IMR-90 (cell line): ENCODE measurements around the gene WDTC1. TPM values are rescaled to one million over a fixed set of nuclear protein-coding genes. Genes with fewer than 3 reads are reported as not detected.

ENCODE experiments used
- ATAC-seq: fragments of 200-7000 bp; cut with Tn5 transposase; 2 replicates; pipeline ENCODE4 v1.9.1; 2020; ENCODE audit warnings: low read depth, mild to moderate bottlenecking, moderate library complexity
- BruUV-seq: library from RNA; stranded (reverse); fragments of 400-500 nt; replicated peaks from 2 replicates; lab custom pipeline; 2021; lab: Mats Ljungman, UMichigan
- CTCF ChIA-PET: fragments of 300-600 bp; formaldehyde crosslinking; extraction: SDS; loops from one replicate; lab custom pipeline; 2021; ENCODE audit warnings: antibody characterized with exemption; lab: Yijun Ruan, JAX
- POLR2A ChIA-PET: fragments of 300-600 bp; sonication (Branson Sonifier 250); formaldehyde crosslinking; loops from one replicate; lab custom pipeline; 2022; ENCODE audit warnings: antibody characterized with exemption; ENCODE audit not compliant: unreplicated experiment; lab: Charles Lee
- DNase-seq: peaks from one replicate; pipeline ENCODE4 v3.0.0; 2013
- H2AFZ ChIP-seq: replicated peaks from 2 replicates; pipeline ENCODE3; 2013; ENCODE audit warnings: low read length, mild to moderate bottlenecking; ENCODE audit not compliant: poor library complexity
- H2AK5ac ChIP-seq: 2 replicates; pipeline ENCODE4 v1.6.1; 2013; ENCODE audit warnings: low read depth, low read length, inconsistent platforms
- H2AK9ac ChIP-seq: replicated peaks from 2 replicates; pipeline ENCODE3; 2013; ENCODE audit warnings: mild to moderate bottlenecking, low read depth, low read length, moderate library complexity; ENCODE audit not compliant: poor library complexity
- H2BK120ac ChIP-seq: 2 replicates; pipeline ENCODE4 v1.6.1; 2013; ENCODE audit warnings: low read depth, low read length, inconsistent platforms
- H2BK15ac ChIP-seq: 3 replicates; pipeline ENCODE4 v1.6.1; 2013; ENCODE audit warnings: low read depth, low read length, inconsistent platforms
- H2BK20ac ChIP-seq: 2 replicates; pipeline ENCODE4 v1.6.1; 2013; ENCODE audit warnings: low read depth, mild to moderate bottlenecking, inconsistent platforms, low read length, moderate library complexity
- H2BK5ac ChIP-seq: 2 replicates; pipeline ENCODE4 v1.6.1; 2013; ENCODE audit warnings: mild to moderate bottlenecking, low read depth, low read length, inconsistent platforms; ENCODE audit not compliant: poor library complexity, severe bottlenecking
- H3K14ac ChIP-seq: replicated peaks from 2 replicates; pipeline ENCODE4 v1.6.1; 2013; ENCODE audit warnings: low read depth, low read length, inconsistent platforms
- H3K18ac ChIP-seq: 2 replicates; pipeline ENCODE4 v1.6.1; 2013; ENCODE audit warnings: low read depth, low read length, control low read depth
- H3K23ac ChIP-seq: 2 replicates; pipeline ENCODE4 v1.6.1; 2013; ENCODE audit warnings: low read depth, low read length, inconsistent platforms
- H3K27ac ChIP-seq: 2 replicates; pipeline ENCODE4 v1.5.1; 2013; ENCODE audit warnings: mild to moderate bottlenecking, control low read depth, low read length; ENCODE audit not compliant: insufficient read depth
- H3K27me3 ChIP-seq: 2 replicates; pipeline ENCODE4 v1.6.1; 2013; ENCODE audit warnings: low read length; ENCODE audit not compliant: control insufficient read depth, insufficient read depth
- H3K36me3 ChIP-seq: 2 replicates; pipeline ENCODE4 v1.6.1; 2013; ENCODE audit warnings: low read length, mixed read lengths; ENCODE audit not compliant: control insufficient read depth, insufficient read depth
- H3K4ac ChIP-seq: 2 replicates; pipeline ENCODE4 v1.6.1; 2013; ENCODE audit warnings: low read depth, low read length, inconsistent platforms
- H3K4me1 ChIP-seq: 2 replicates; pipeline ENCODE4 v1.6.1; 2013; ENCODE audit warnings: low read length, mixed read lengths; ENCODE audit not compliant: control insufficient read depth, insufficient read depth
- H3K4me2 ChIP-seq: 2 replicates; pipeline ENCODE4 v1.6.1; 2013; ENCODE audit warnings: low read depth, mild to moderate bottlenecking, control low read depth, low read length, moderate library complexity
- H3K4me3 ChIP-seq: 2 replicates; pipeline ENCODE4 v1.5.1; 2013; ENCODE audit warnings: low read depth, mild to moderate bottlenecking, control low read depth, low read length, moderate library complexity; ENCODE audit not compliant: insufficient read depth
- H3K56ac ChIP-seq: 2 replicates; pipeline ENCODE4 v1.6.1; 2013; ENCODE audit warnings: low read length, inconsistent platforms; ENCODE audit not compliant: insufficient read depth; ENCODE audit errors: extremely low read depth
- H3K79me1 ChIP-seq, 2 experiments: 2 replicates each; pipeline ENCODE4 v1.6.1; 2013; ENCODE audit warnings: low read length in 2 of 2, inconsistent platforms in 1 of 2, low read depth in 1 of 2
- H3K9ac ChIP-seq: 2 replicates; pipeline ENCODE4 v1.6.1; 2013; ENCODE audit warnings: low read depth, low read length, control low read depth
- H3K9me1 ChIP-seq: 2 replicates; pipeline ENCODE4 v1.6.1; 2013; ENCODE audit warnings: low read length, inconsistent platforms; ENCODE audit not compliant: insufficient read depth
- H3K9me3 ChIP-seq: 2 replicates; pipeline ENCODE4 v1.6.1; 2013; ENCODE audit warnings: low read length; ENCODE audit not compliant: control insufficient read depth, insufficient read depth
- H4K20me1 ChIP-seq: 2 replicates; pipeline ENCODE4 v1.6.1; 2013; ENCODE audit warnings: low read length, inconsistent platforms; ENCODE audit not compliant: insufficient read depth
- H4K5ac ChIP-seq: 2 replicates; pipeline ENCODE4 v1.6.1; 2013; ENCODE audit warnings: mild to moderate bottlenecking, low read depth, low read length, control low read depth
- H4K8ac ChIP-seq, 2 experiments: 2 replicates each; pipeline ENCODE4 v1.6.1; 2013; ENCODE audit warnings: low read depth in 2 of 2, low read length in 2 of 2, control low read depth in 1 of 2, inconsistent platforms in 1 of 2
- H4K91ac ChIP-seq: 2 replicates; pipeline ENCODE4 v1.6.1; 2013; ENCODE audit warnings: low read depth, low read length, inconsistent platforms; ENCODE audit not compliant: insufficient read depth
- BHLHE40 ChIP-seq: fragments of 150-350 bp; IDR thresholded peaks from 2 replicates; pipeline ENCODE4 v1.6.1; 2016; ENCODE audit warnings: mild to moderate bottlenecking, low read depth, low read length
- CEBPB ChIP-seq: IDR thresholded peaks from 2 replicates; pipeline ENCODE4 v1.6.1; 2012; ENCODE audit warnings: low read depth, low read length, improper control_type of control experiment
- ELK1 ChIP-seq: fragments of 150-350 bp; IDR thresholded peaks from 2 replicates; pipeline ENCODE4 v1.6.1; 2016; ENCODE audit warnings: low read depth, mild to moderate bottlenecking, low read length, moderate library complexity, borderline replicate concordance
- whole genome bisulfite sequencing, 2 experiments: methylation state at CpG; one replicate each; pipeline versions ENCODE4 v1.1.5 to v1.1.7; 2013; ENCODE audit warnings: missing lambda C conversion rate in 2 of 2; ENCODE audit not compliant: insufficient read length in 1 of 2; ENCODE audit errors: extremely low coverage in 2 of 2; 5-methylcytosine and 5-hydroxymethylcytosine counted together
- dilution Hi-C: fragments of 300-500 bp; cut with HindIII; formaldehyde crosslinking; loops from one replicate; pipeline ENCODE4 v1.14.3; 2018; ENCODE audit warnings: low sequenced_read_pairs; ENCODE audit not compliant: unreplicated experiment
- in situ Hi-C: fragments of 300-500 bp; cut with MboI; formaldehyde crosslinking; loops from 3 replicates; pipeline ENCODE4 v1.14.3; 2019; ENCODE audit warnings: low sequenced_read_pairs, inconsistent platforms, mixed read lengths
- intact Hi-C: fragments of 100-400 bp; cut with micrococcal nuclease; formaldehyde crosslinking; loops from 2 replicates; pipeline ENCODE4 v1.10.0; 2022
- polyA plus RNA-seq, 3 experiments: library from polyadenylated mRNA; depleted of rRNA; stranded (reverse); fragments of >200 nt; gene quantifications; 2 replicates each; pipeline ENCODE4 v1.2.3, GENCODE V29; 2012; ENCODE audit warnings: low replicate concordance in 1 of 3
- total RNA-seq: library from RNA; depleted of rRNA; stranded (reverse); fragments of >200 nt; gene quantifications from 2 replicates; pipeline ENCODE4 v1.2.3, GENCODE V29; 2012

The WDTC1 gene
- total and polyA plus RNA-seq, 2 of the 4 experiments (the other 2 are of a cell fraction), result 9.9 to 15.2 TPM

- Histone ChIP-seq H4K8ac (no peak overlapping the region), H3K36me3 (no peaks in the 10 kb centered on the region), H3K27ac (no peak overlapping the region), H2AK9ac (no peak overlapping the region), H3K14ac (0 out of 2 replicates have a peak overlapping the region, but pooled peaks have one; percentile 19), H2BK5ac (no peak overlapping the region), H4K91ac (no peak overlapping the region), H3K4me2 (peak overlapping the region; percentile 87), H3K4me1 (peaks cover 4% of the 10 kb centered on the region; the same call in 1 of the 2 replicates), H3K9me3 (no peaks in the 10 kb centered on the region), H2AK5ac (no peak overlapping the region), H2BK15ac (no peak overlapping the region), H4K5ac (no peak overlapping the region), H2BK120ac (no peak overlapping the region), H3K27me3 (no peaks in the 10 kb centered on the region), H3K9ac (peak overlapping the region; percentile 44; the same call in 1 of the 2 replicates), H3K79me1 (peaks cover 18 to 33% of the 10 kb centered on the region in 2 experiments), H2BK20ac (no peak overlapping the region), H3K4me3 (peak overlapping the region; percentile 55), H3K23ac (peak overlapping the region; percentile 60; the same call in 1 of the 2 replicates), H4K20me1 (peaks cover 4% of the 10 kb centered on the region; the same call in 1 of the 2 replicates), H3K4ac (no peak overlapping the region), H3K9me1 (peaks cover 10% of the 10 kb centered on the region; the same call in 1 of the 2 replicates), H2AFZ (peak overlapping the region; percentile 12), H3K18ac (no peak overlapping the region), H3K56ac (no peak overlapping the region)
- intact Hi-C loops, result no loop called here
- in situ Hi-C loops, result no loop called here
- TF ChIP-seq BHLHE40 (no peak), ELK1 (no peak), CEBPB (peak; percentile 80)
- POLR2A ChIA-PET, result no interaction called here
- BruUV-seq, result no TSS peak
- dilution Hi-C loops, result no loop called here
- WGBS, 2 experiments, result 80% methylated on average over 1 of the region's 7 CpGs; no CpG with 5 or more reads in 1 of the 2 experiments
- no peak for ATAC-seq
- CTCF ChIA-PET, result no interaction called here
- DNase-seq, result peak; percentile 20
Observed at GRCh38 chr1:27235827-27236226, 1.4 kb downstream of the WDTC1 start.
